Tibial artery (tissue), 4 donors: Measurements from ENCODE around the gene ALOXE3.
A peak's percentile ranks its signal among the peaks of the same experiment; 100 is the strongest.

ENCODE experiments used
- DNase-seq, 2 donors: peaks; one replicate each; pipeline ENCODE4 v3.0.0-alpha.2; 2019
- H3K27ac ChIP-seq, 2 donors: fragments of 200-600 bp; sonication (generic) in 1 of 2; 1 replicate in 1 of 2; 2 replicates in 1 of 2; pipeline ENCODE4 v1.5.1; 2018 to 2019; ENCODE audit warnings: mild to moderate bottlenecking in 1 of 2
- H3K27me3 ChIP-seq, 2 donors: fragments of 200-600 bp; sonication (generic) in 1 of 2; one replicate each; pipeline versions ENCODE4 v1.5.1 to v1.6.0; 2016 to 2019
- H3K36me3 ChIP-seq, 3 donors: fragments of 200-600 bp; sonication (generic) in 2 of 3; one replicate each; pipeline ENCODE4 v1.5.1; 2016 to 2019; ENCODE audit warnings: mild to moderate bottlenecking in 2 of 3
- H3K4me1 ChIP-seq, 4 donors: fragments of 200-600 bp; sonication (generic) in 2 of 4; 1 replicate in 3 of 4; 2 replicates in 1 of 4; pipeline ENCODE4 v1.5.1; 2016 to 2019
- H3K4me3 ChIP-seq, 2 donors: fragments of 200-600 bp; sonication (generic) in 1 of 2; 1 replicate in 1 of 2; 2 replicates in 1 of 2; pipeline ENCODE4 v1.5.1; 2018 to 2019; ENCODE audit warnings: mild to moderate bottlenecking in 2 of 2
- H3K9me3 ChIP-seq, 3 donors: fragments of 200-600 bp; sonication (generic) in 1 of 3; one replicate each; pipeline ENCODE4 v1.5.1; 2016 to 2019
- intact Hi-C: fragments of 100-400 bp; cut with DNase I; formaldehyde crosslinking; loops from one replicate; pipeline ENCODE4 v1.15.0; 2023; ENCODE audit warnings: low total_unique reads
- TF ChIP-seq, protein P1 (sequence below), 2 experiments: fragments of 200-600 bp in 1 of 2; fragments of 450-650 bp in 1 of 2; IDR thresholded peaks; one replicate each; pipeline ENCODE4 v1.5.1; 2017 to 2019; ENCODE audit warnings: antibody characterized with exemption in 2 of 2, mild to moderate bottlenecking in 1 of 2, moderate library complexity in 1 of 2

Gene ALOXE3

GRCh38 chr17:8122924-8123694 lies 4.8 kb upstream of the ALOXE3 start:
- Histone ChIP-seq H3K4me3 (peak overlapping the region; percentile 51 to 70), H3K9me3 (no peaks in the 10 kb centered on the region), H3K4me1 (peaks cover 0 to 80% (median 69%) of the 10 kb centered on the region in 4 donors), H3K36me3 (no peaks in the 10 kb centered on the region), H3K27me3 (peaks cover 0 to 4% of the 10 kb centered on the region in 2 donors), H3K27ac (peak overlapping the region; percentile 20 to 40)
- DNase-seq = no peak
- intact Hi-C loops = loop anchor here (5.0 kb wide), 1 partner anchor 39 kb away; the partner anchor contains the start of gene VAMP2
- TF ChIP-seq, protein P1, sequence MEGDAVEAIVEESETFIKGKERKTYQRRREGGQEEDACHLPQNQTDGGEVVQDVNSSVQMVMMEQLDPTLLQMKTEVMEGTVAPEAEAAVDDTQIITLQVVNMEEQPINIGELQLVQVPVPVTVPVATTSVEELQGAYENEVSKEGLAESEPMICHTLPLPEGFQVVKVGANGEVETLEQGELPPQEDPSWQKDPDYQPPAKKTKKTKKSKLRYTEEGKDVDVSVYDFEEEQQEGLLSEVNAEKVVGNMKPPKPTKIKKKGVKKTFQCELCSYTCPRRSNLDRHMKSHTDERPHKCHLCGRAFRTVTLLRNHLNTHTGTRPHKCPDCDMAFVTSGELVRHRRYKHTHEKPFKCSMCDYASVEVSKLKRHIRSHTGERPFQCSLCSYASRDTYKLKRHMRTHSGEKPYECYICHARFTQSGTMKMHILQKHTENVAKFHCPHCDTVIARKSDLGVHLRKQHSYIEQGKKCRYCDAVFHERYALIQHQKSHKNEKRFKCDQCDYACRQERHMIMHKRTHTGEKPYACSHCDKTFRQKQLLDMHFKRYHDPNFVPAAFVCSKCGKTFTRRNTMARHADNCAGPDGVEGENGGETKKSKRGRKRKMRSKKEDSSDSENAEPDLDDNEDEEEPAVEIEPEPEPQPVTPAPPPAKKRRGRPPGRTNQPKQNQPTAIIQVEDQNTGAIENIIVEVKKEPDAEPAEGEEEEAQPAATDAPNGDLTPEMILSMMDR (IDR thresholded peaks at IDR 0.05) = no peak

DNA sequence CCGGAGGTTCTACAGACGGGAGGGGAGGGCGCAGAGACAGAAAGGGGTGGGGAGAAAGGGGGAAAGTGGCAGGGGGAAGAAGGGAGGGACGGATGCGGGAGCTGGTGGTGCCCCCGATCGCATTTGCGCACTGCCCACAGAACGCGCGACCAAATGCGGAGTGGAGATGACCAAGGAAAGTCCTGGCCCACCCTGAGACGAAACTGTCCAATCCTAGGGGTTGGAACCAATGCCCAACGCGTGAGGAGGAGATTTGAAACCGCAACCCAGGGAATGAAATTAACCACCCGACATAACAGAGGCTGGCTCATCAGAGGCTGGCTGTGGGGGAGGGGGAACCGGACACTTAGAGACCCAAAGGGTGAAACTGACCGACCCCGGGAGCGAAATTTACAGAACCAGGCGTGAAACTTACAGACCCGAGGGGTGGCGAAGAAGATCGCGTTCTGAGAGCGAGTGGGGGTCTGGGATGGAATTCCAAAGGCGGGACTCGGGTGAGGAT lies 4.2 kb upstream of the ALOXE3 start:
- H3K9me3 ChIP-seq = no peaks in the 10 kb centered on the region
- H3K27ac ChIP-seq = peak overlapping the region; percentile 32 to 48
- H3K4me1 ChIP-seq = peaks cover 0 to 84% (median 76%) of the 10 kb centered on the region in 4 donors
- H3K4me3 ChIP-seq = peak overlapping the region; percentile 51 to 70
- TF ChIP-seq, protein P1 (IDR thresholded peaks at IDR 0.05) = no peak
- intact Hi-C loops = loop anchor here (5.0 kb wide), 1 partner anchor 40 kb away; the partner anchor contains the start of gene VAMP2
- no peaks in the 10 kb centered on the region for H3K36me3 ChIP-seq
- DNase-seq = no peak
- peaks cover 0 to 4% of the 10 kb centered on the region in 2 donors for H3K27me3 ChIP-seq

DNA sequence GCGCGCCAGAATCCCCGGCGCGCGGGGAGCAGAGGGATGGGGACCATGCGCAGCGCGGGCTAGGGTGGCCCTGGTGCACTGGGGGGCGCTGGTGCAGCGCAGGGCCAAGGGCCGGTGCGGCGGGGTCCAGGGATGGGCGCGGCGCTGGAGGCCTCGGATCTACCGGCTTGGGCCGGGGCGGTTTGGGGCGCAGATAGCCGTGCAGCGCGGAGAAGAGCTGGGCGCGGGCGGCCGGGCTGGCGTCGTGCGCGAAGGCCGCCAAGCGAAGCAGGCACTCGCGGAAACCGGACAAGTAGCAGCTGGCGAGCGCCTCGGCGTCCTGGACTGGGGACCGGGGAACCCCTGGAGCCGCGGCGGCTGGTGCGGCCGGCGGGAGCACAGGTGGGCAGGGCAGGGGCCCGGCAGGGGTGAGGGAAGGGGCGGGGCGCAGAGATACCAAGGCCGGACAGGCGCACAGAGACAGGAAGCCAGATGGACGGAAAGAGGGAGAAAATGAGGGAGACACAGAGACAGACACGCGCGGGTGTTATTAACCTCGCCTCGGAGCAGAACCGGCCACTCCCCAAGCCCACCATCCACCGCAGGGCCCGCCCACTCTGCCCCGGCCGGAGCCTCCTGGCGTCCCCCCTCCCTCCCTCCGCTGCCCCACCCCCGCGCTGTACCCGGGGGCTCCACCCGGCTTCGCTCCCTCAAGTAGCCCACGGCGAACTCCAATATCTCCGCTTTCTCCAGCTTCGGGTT lies 3.5 kb upstream of the ALOXE3 start:
- DNase-seq = no peak
- peak overlapping the region; percentile 32 to 48 for H3K27ac ChIP-seq
- H3K4me3 ChIP-seq = peak overlapping the region; percentile 51 to 70
- H3K36me3 ChIP-seq = no peaks in the 10 kb centered on the region
- peaks cover 0 to 83% (median 76%) of the 10 kb centered on the region in 4 donors for H3K4me1 ChIP-seq
- no peaks in the 10 kb centered on the region for H3K9me3 ChIP-seq
- peaks cover 0 to 10% of the 10 kb centered on the region in 2 donors for H3K27me3 ChIP-seq
- TF ChIP-seq, protein P1 (IDR thresholded peaks at IDR 0.05) = peak; percentile 25 to 41
- intact Hi-C loops = loop anchor here (5.0 kb wide), 1 partner anchor 40 kb away; the partner anchor contains the start of gene VAMP2

- H3K36me3 ChIP-seq = no peaks in the 10 kb centered on the region
- H3K4me1 ChIP-seq = peaks cover 0 to 80% (median 73%) of the 10 kb centered on the region in 4 donors
- H3K4me3 ChIP-seq = peak overlapping the region; percentile 51 to 70
- H3K27me3 ChIP-seq = peaks cover 0 to 15% of the 10 kb centered on the region in 2 donors
- intact Hi-C loops = loop anchor here (5.0 kb wide), 1 partner anchor 41 kb away; the partner anchor contains the start of gene VAMP2
- H3K27ac ChIP-seq = peak overlapping the region; percentile 32 to 48
- TF ChIP-seq, protein P1 (IDR thresholded peaks at IDR 0.05) = no peak
- H3K9me3 ChIP-seq = no peaks in the 10 kb centered on the region
- DNase-seq = no peak
These were observed 3.0 kb upstream of the ALOXE3 start for GRCh38 chr17:8121407-8121680.

GRCh38 chr17:8120520-8121406 lies 2.4 kb upstream of the ALOXE3 start:
- intact Hi-C loops = loop anchor here (5.0 kb wide), 1 partner anchor 42 kb away; the partner anchor contains the start of gene VAMP2
- H3K27me3 ChIP-seq = peaks cover 0 to 21% of the 10 kb centered on the region in 2 donors
- peaks cover 0 to 75% (median 71%) of the 10 kb centered on the region in 4 donors for H3K4me1 ChIP-seq
- peak overlapping the region; percentile 51 to 70 for H3K4me3 ChIP-seq
- peak overlapping the region; percentile 20 to 83 for H3K27ac ChIP-seq
- no peak for DNase-seq
- TF ChIP-seq, protein P1 (IDR thresholded peaks at IDR 0.05) = peak in 1 of 2 experiments; percentile 20
- H3K9me3 ChIP-seq = no peaks in the 10 kb centered on the region
- H3K36me3 ChIP-seq = no peaks in the 10 kb centered on the region
